ENCODE data around the gene ANKRD26. TPM values are rescaled to one million over a fixed set of nuclear protein-coding genes. Genes with fewer than 3 reads are reported as not detected.
A peak's percentile ranks its signal among the peaks of the same experiment; 100 is the strongest.

ANKRD26 gene
- total and polyA plus RNA-seq, 9 of the 15 experiments (the other 6 are each of a cell fraction or from before 2014, with no cell fraction given): 2.3 to 12.3 (median 4.9) TPM

DNA sequence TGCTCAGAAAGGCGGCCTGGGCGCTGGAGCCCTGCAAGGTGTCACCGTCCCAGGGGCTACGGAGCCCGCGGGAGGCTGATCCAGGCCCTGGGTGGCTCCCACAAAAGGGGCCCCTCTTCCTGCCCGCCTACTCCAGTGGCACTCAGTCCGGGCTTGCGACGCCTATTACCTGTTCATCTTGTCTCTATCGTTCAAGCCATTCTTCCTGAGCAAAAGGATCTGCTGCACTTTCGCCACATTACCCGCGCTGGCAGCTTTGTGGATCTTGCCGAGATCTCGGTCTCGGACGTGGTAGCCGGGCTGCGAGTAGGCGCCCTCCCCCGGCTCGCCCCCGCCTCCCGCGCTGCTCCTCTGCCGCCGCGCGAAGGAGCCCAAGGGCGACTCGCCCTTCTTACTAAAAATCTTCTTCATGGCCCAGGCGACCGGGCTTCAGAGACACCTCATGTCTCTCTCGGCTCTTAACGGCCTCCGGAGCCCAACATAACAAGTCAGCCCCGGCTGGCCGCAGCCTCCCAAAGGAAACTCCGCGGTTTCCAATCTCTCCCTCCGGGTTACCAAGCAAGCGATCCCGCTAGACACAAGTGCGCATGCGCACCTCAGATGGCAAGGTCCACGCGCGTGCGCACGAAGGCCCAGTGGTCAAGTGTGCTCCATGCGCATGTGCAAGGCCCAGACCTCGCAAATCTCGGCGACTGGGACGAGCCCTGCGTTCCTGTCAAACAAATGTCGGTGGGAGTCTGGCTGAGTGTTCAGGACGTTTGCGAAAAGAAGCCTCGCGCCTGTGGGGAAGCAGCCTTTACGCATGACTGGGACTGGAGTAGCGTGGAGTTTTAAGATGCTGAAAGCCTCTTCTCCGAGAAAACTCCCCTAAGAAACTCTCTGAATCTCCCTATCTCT, at the start of gene ANKRD26 (continued):
- TF ChIP-seq RFX1 (IDR thresholded peaks at IDR 0.05): peak; percentile 53
- TF ChIP-seq, protein P1, sequence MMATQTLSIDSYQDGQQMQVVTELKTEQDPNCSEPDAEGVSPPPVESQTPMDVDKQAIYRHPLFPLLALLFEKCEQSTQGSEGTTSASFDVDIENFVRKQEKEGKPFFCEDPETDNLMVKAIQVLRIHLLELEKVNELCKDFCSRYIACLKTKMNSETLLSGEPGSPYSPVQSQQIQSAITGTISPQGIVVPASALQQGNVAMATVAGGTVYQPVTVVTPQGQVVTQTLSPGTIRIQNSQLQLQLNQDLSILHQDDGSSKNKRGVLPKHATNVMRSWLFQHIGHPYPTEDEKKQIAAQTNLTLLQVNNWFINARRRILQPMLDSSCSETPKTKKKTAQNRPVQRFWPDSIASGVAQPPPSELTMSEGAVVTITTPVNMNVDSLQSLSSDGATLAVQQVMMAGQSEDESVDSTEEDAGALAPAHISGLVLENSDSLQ (IDR thresholded peaks at IDR 0.05): peak; percentile 57; the same call in 1 of the 2 replicates
- peak; percentile 69 for TF ChIP-seq CXXC5 (CRISPR knock-in tag; IDR thresholded peaks at IDR 0.05)
- TF ChIP-seq RNF2 (IDR thresholded peaks at IDR 0.05): peak; percentile 43; the same call in 1 of the 2 replicates
- peak; percentile 100 for TF ChIP-seq POU5F1 (IDR thresholded peaks at IDR 0.05; ENCODE audit: borderline replicate concordance, low read depth, low read length, partially characterized antibody)
- TF ChIP-seq, protein P2, sequence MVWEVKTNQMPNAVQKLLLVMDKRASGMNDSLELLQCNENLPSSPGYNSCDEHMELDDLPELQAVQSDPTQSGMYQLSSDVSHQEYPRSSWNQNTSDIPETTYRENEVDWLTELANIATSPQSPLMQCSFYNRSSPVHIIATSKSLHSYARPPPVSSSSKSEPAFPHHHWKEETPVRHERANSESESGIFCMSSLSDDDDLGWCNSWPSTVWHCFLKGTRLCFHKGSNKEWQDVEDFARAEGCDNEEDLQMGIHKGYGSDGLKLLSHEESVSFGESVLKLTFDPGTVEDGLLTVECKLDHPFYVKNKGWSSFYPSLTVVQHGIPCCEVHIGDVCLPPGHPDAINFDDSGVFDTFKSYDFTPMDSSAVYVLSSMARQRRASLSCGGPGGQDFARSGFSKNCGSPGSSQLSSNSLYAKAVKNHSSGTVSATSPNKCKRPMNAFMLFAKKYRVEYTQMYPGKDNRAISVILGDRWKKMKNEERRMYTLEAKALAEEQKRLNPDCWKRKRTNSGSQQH (CRISPR knock-in tag; IDR thresholded peaks at IDR 0.05): no peak
- no peak for TF ChIP-seq GTF2E2 (tag; IDR thresholded peaks at IDR 0.05)
- peak; percentile 49; the same call in 1 of the 2 replicates for TF ChIP-seq GATA2 (CRISPR knock-in tag; IDR thresholded peaks at IDR 0.05)
- TF ChIP-seq CBFA2T2 (conservative IDR thresholded peaks at IDR 0.05): no peak
- TF ChIP-seq NR2C2 (CRISPR knock-in tag; IDR thresholded peaks at IDR 0.05): no peak
- TF ChIP-seq NR2C2 (tag; IDR thresholded peaks at IDR 0.05): peak; percentile 80
- TF ChIP-seq, protein P3, sequence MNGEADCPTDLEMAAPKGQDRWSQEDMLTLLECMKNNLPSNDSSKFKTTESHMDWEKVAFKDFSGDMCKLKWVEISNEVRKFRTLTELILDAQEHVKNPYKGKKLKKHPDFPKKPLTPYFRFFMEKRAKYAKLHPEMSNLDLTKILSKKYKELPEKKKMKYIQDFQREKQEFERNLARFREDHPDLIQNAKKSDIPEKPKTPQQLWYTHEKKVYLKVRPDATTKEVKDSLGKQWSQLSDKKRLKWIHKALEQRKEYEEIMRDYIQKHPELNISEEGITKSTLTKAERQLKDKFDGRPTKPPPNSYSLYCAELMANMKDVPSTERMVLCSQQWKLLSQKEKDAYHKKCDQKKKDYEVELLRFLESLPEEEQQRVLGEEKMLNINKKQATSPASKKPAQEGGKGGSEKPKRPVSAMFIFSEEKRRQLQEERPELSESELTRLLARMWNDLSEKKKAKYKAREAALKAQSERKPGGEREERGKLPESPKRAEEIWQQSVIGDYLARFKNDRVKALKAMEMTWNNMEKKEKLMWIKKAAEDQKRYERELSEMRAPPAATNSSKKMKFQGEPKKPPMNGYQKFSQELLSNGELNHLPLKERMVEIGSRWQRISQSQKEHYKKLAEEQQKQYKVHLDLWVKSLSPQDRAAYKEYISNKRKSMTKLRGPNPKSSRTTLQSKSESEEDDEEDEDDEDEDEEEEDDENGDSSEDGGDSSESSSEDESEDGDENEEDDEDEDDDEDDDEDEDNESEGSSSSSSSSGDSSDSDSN (IDR thresholded peaks at IDR 0.05; ENCODE audit: borderline replicate concordance in 1 of 2, low read depth in 2 of 2, low read length in 2 of 2): peak; percentile 89 to 95
- TF ChIP-seq SP2 (IDR thresholded peaks at IDR 0.05; ENCODE audit: extremely low read depth, low read depth, low read length, poor library complexity, severe bottlenecking): no peak
- peak; percentile 78 for TF ChIP-seq KDM2B (CRISPR knock-in tag; IDR thresholded peaks at IDR 0.05)
- peak; percentile 62 for TF ChIP-seq PHF20 (IDR thresholded peaks at IDR 0.05; ENCODE audit: partially characterized antibody)
- TF ChIP-seq SREBF2 (CRISPR knock-in tag; IDR thresholded peaks at IDR 0.05): no peak
- TF ChIP-seq ERF (CRISPR knock-in tag; IDR thresholded peaks at IDR 0.05): 0 out of 2 replicates have a peak, but pooled peaks have one; percentile 15
- peak; percentile 72 to 81 for TF ChIP-seq MAZ (CRISPR knock-in tag; conservative IDR thresholded peaks at IDR 0.05 in 1 of 2, IDR thresholded peaks at IDR 0.05 in 1 of 2)
- TF ChIP-seq, protein P4, sequence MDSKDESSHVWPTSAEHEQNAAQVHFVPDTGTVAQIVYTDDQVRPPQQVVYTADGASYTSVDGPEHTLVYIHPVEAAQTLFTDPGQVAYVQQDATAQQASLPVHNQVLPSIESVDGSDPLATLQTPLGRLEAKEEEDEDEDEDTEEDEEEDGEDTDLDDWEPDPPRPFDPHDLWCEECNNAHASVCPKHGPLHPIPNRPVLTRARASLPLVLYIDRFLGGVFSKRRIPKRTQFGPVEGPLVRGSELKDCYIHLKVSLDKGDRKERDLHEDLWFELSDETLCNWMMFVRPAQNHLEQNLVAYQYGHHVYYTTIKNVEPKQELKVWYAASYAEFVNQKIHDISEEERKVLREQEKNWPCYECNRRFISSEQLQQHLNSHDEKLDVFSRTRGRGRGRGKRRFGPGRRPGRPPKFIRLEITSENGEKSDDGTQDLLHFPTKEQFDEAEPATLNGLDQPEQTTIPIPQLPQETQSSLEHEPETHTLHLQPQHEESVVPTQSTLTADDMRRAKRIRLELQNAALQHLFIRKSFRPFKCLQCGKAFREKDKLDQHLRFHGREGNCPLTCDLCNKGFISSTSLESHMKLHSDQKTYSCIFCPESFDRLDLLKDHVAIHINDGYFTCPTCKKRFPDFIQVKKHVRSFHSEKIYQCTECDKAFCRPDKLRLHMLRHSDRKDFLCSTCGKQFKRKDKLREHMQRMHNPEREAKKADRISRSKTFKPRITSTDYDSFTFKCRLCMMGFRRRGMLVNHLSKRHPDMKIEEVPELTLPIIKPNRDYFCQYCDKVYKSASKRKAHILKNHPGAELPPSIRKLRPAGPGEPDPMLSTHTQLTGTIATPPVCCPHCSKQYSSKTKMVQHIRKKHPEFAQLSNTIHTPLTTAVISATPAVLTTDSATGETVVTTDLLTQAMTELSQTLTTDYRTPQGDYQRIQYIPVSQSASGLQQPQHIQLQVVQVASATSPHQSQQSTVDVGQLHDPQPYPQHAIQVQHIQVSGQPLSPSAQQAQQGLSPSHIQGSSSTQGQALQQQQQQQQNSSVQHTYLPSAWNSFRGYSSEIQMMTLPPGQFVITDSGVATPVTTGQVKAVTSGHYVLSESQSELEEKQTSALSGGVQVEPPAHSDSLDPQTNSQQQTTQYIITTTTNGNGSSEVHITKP (IDR thresholded peaks at IDR 0.05; ENCODE audit: partially characterized antibody): peak; percentile 95

Data from K562 (cell line).